ENCODE results near the gene CA5B. TPM values are rescaled to one million over a fixed set of nuclear protein-coding genes. Genes with fewer than 3 reads are reported as not detected.
A peak's percentile ranks its signal among the peaks of the same experiment; 100 is the strongest.

Gene CA5B
- total RNA-seq, 1 donor: 15.5 TPM

GRCh38 chrX:15790769-15791290, 52.8 kb downstream of the CA5B start:
- TF ChIP-seq CTCF (IDR thresholded peaks at IDR 0.05; ENCODE audit: insufficient read depth, low read depth, low read length): no peak
- peak overlapping the region; percentile 87 for H3K4me3 ChIP-seq (ENCODE audit: low read depth, low read length)
- no peak for DNase-seq (ENCODE audit: low read depth)

GRCh38 chrX:15797707-15798106, 59.6 kb downstream of the CA5B start:
- DNase-seq (ENCODE audit: low read depth): no peak
- TF ChIP-seq CTCF (IDR thresholded peaks at IDR 0.05; ENCODE audit: insufficient read depth, low read depth, low read length): no peak
- no peak overlapping the region for H3K4me3 ChIP-seq (ENCODE audit: low read depth, low read length)

- no peak for TF ChIP-seq CTCF (IDR thresholded peaks at IDR 0.05; ENCODE audit: insufficient read depth, low read depth, low read length)
- no peak for DNase-seq (ENCODE audit: low read depth)
Observed at GRCh38 chrX:15804563-15804962, 66.5 kb downstream of the CA5B start.

GRCh38 chrX:15808254-15808653, 70.2 kb downstream of the CA5B start:
- no peak overlapping the region for H3K4me3 ChIP-seq (ENCODE audit: low read depth, low read length)
- TF ChIP-seq CTCF (IDR thresholded peaks at IDR 0.05; ENCODE audit: insufficient read depth, low read depth, low read length): no peak
- DNase-seq (ENCODE audit: low read depth): peak; percentile 18

More at GRCh38 chrX:15804563-15804962, 66.5 kb downstream of the CA5B start:
- H3K4me3 ChIP-seq (ENCODE audit: low read depth, low read length): no peak overlapping the region

GRCh38 chrX:15812192-15812938, 74.3 kb downstream of the CA5B start:
- no peak for DNase-seq (ENCODE audit: low read depth)
- no peak overlapping the region for H3K4me3 ChIP-seq (ENCODE audit: low read depth, low read length)
- no peak for TF ChIP-seq CTCF (IDR thresholded peaks at IDR 0.05; ENCODE audit: insufficient read depth, low read depth, low read length)

- TF ChIP-seq CTCF (IDR thresholded peaks at IDR 0.05; ENCODE audit: insufficient read depth, low read depth, low read length): no peak
Observed at GRCh38 chrX:15813416-15813815, 75.3 kb downstream of the CA5B start.

More at GRCh38 chrX:15813416-15813815, 75.3 kb downstream of the CA5B start:
- DNase-seq (ENCODE audit: low read depth): no peak
- H3K4me3 ChIP-seq (ENCODE audit: low read depth, low read length): no peak overlapping the region

All from fibroblast of villous mesenchyme (primary cell).